IgD-negative memory B cell (primary cell): ENCODE data around the gene GPC6. TPM values are rescaled to one million over a fixed set of nuclear protein-coding genes. Genes with fewer than 3 reads are reported as not detected.

ENCODE experiments used
- H3K27ac Mint-ChIP-seq, 3 donors: one replicate each; pipeline ENCODE4 v1.8.0; 2020 to 2022; ENCODE audit warnings: mild to moderate bottlenecking in 3 of 3, mixed read lengths in 3 of 3, moderate library complexity in 1 of 3
- H3K27me3 Mint-ChIP-seq: one replicate; pipeline ENCODE4 v1.8.0; 2021; ENCODE audit warnings: mixed read lengths
- H3K36me3 Mint-ChIP-seq: one replicate; pipeline ENCODE4 v1.8.0; 2020; ENCODE audit warnings: mild to moderate bottlenecking, mixed read lengths
- H3K4me1 Mint-ChIP-seq, 3 donors: one replicate each; pipeline ENCODE4 v1.8.0; 2020 to 2022; ENCODE audit warnings: mixed read lengths in 3 of 3, mild to moderate bottlenecking in 1 of 3
- H3K4me3 Mint-ChIP-seq, 4 donors: one replicate each; pipeline ENCODE4 v1.8.0; 2020 to 2022; ENCODE audit warnings: mild to moderate bottlenecking in 4 of 4, mixed read lengths in 4 of 4, moderate library complexity in 3 of 4
- H3K9me3 Mint-ChIP-seq, 3 donors: one replicate each; pipeline ENCODE4 v1.8.0; 2020 to 2021; ENCODE audit warnings: mixed read lengths in 3 of 3, mild to moderate bottlenecking in 1 of 3
- polyA plus RNA-seq: library from polyadenylated mRNA; unstranded; fragments of 300-500 nt; fragmentation: Illumina TruSeq; gene quantifications from one replicate; pipeline ENCODE4 v1.2.3, GENCODE V29; 2021

GPC6 gene
- polyA plus RNA-seq, 1 donor from 2014 or later = not detected

GRCh38 chr13:93834051-93834450 lies 607.4 kb downstream of the GPC6 start:
- no peak overlapping the region for H3K27ac Mint-ChIP-seq
- peaks cover 0 to 2% (median 0%) of the 10 kb centered on the region in 3 donors for H3K9me3 Mint-ChIP-seq
- no peaks in the 10 kb centered on the region for H3K27me3 Mint-ChIP-seq
- H3K4me3 Mint-ChIP-seq = no peak overlapping the region
- no peaks in the 10 kb centered on the region for H3K36me3 Mint-ChIP-seq
- no peaks in the 10 kb centered on the region for H3K4me1 Mint-ChIP-seq

- H3K27ac Mint-ChIP-seq = no peak overlapping the region
- no peak overlapping the region for H3K4me3 Mint-ChIP-seq
- H3K27me3 Mint-ChIP-seq = no peaks in the 10 kb centered on the region
- H3K9me3 Mint-ChIP-seq = peaks cover 0 to 12% (median 4%) of the 10 kb centered on the region in 3 donors
- H3K4me1 Mint-ChIP-seq = no peaks in the 10 kb centered on the region
- no peaks in the 10 kb centered on the region for H3K36me3 Mint-ChIP-seq
Observed at GRCh38 chr13:93843082-93843481, 616.5 kb downstream of the GPC6 start.

- Mint-ChIP-seq H3K27ac (no peak overlapping the region), H3K36me3 (no peaks in the 10 kb centered on the region), H3K9me3 (peaks cover 0 to 7% (median 4%) of the 10 kb centered on the region in 3 donors), H3K4me1 (no peaks in the 10 kb centered on the region), H3K4me3 (no peak overlapping the region), H3K27me3 (no peaks in the 10 kb centered on the region)
Observed at GRCh38 chr13:93847162-93847561, 620.6 kb downstream of the GPC6 start.

GRCh38 chr13:93848247-93848646 lies 621.6 kb downstream of the GPC6 start:
- Mint-ChIP-seq H3K36me3 (no peaks in the 10 kb centered on the region), H3K4me1 (no peaks in the 10 kb centered on the region), H3K27me3 (no peaks in the 10 kb centered on the region), H3K9me3 (peaks cover 0 to 5% (median 4%) of the 10 kb centered on the region in 3 donors), H3K4me3 (no peak overlapping the region), H3K27ac (no peak overlapping the region)

- Mint-ChIP-seq H3K36me3 (no peaks in the 10 kb centered on the region), H3K4me3 (no peak overlapping the region), H3K9me3 (peaks cover 0 to 8% (median 4%) of the 10 kb centered on the region in 3 donors), H3K27ac (peak overlapping the region in 1 of 3 donors; percentile 7), H3K4me1 (no peaks in the 10 kb centered on the region), H3K27me3 (no peaks in the 10 kb centered on the region)
Observed at GRCh38 chr13:93851236-93851635, 624.6 kb downstream of the GPC6 start.

- H3K4me1 Mint-ChIP-seq = no peaks in the 10 kb centered on the region
Observed at GRCh38 chr13:93853912-93854311, 627.3 kb downstream of the GPC6 start.

GRCh38 chr13:93857126-93857525 lies 630.5 kb downstream of the GPC6 start:
- Mint-ChIP-seq H3K4me3 (no peak overlapping the region), H3K27me3 (no peaks in the 10 kb centered on the region), H3K27ac (no peak overlapping the region), H3K36me3 (no peaks in the 10 kb centered on the region), H3K4me1 (no peaks in the 10 kb centered on the region), H3K9me3 (peaks cover 0 to 3% (median 3%) of the 10 kb centered on the region in 3 donors)

More at GRCh38 chr13:93853912-93854311, 627.3 kb downstream of the GPC6 start:
- Mint-ChIP-seq H3K4me3 (no peak overlapping the region), H3K27ac (no peak overlapping the region), H3K36me3 (no peaks in the 10 kb centered on the region), H3K9me3 (peaks cover 0 to 3% (median 0%) of the 10 kb centered on the region in 3 donors), H3K27me3 (no peaks in the 10 kb centered on the region)

- Mint-ChIP-seq H3K27me3 (no peaks in the 10 kb centered on the region), H3K4me1 (no peaks in the 10 kb centered on the region), H3K36me3 (no peaks in the 10 kb centered on the region), H3K9me3 (peaks cover 0 to 3% (median 2%) of the 10 kb centered on the region in 3 donors), H3K27ac (no peak overlapping the region), H3K4me3 (no peak overlapping the region)
Observed at GRCh38 chr13:93859716-93860115, 633.1 kb downstream of the GPC6 start.

GRCh38 chr13:93861818-93862217 lies 635.2 kb downstream of the GPC6 start:
- Mint-ChIP-seq H3K27ac (no peak overlapping the region), H3K9me3 (peaks cover 0 to 3% (median 0%) of the 10 kb centered on the region in 3 donors), H3K36me3 (no peaks in the 10 kb centered on the region), H3K27me3 (no peaks in the 10 kb centered on the region), H3K4me1 (no peaks in the 10 kb centered on the region), H3K4me3 (no peak overlapping the region)

GRCh38 chr13:93862259-93862658 lies 635.7 kb downstream of the GPC6 start:
- H3K27ac Mint-ChIP-seq = no peak overlapping the region

GRCh38 chr13:93865235-93865634 lies 638.6 kb downstream of the GPC6 start:
- H3K36me3 Mint-ChIP-seq = no peaks in the 10 kb centered on the region
- no peaks in the 10 kb centered on the region for H3K4me1 Mint-ChIP-seq
- no peaks in the 10 kb centered on the region for H3K27me3 Mint-ChIP-seq
- H3K4me3 Mint-ChIP-seq = no peak overlapping the region
- peaks cover 0 to 4% (median 3%) of the 10 kb centered on the region in 3 donors for H3K9me3 Mint-ChIP-seq
- H3K27ac Mint-ChIP-seq = no peak overlapping the region

More at GRCh38 chr13:93862259-93862658, 635.7 kb downstream of the GPC6 start:
- H3K9me3 Mint-ChIP-seq = peaks cover 0 to 3% (median 0%) of the 10 kb centered on the region in 3 donors
- H3K4me1 Mint-ChIP-seq = no peaks in the 10 kb centered on the region
- H3K4me3 Mint-ChIP-seq = no peak overlapping the region
- no peaks in the 10 kb centered on the region for H3K27me3 Mint-ChIP-seq
- H3K36me3 Mint-ChIP-seq = no peaks in the 10 kb centered on the region

- Mint-ChIP-seq H3K36me3 (no peaks in the 10 kb centered on the region), H3K27me3 (no peaks in the 10 kb centered on the region), H3K27ac (no peak overlapping the region), H3K9me3 (peaks cover 0 to 4% (median 3%) of the 10 kb centered on the region in 3 donors), H3K4me1 (no peaks in the 10 kb centered on the region), H3K4me3 (no peak overlapping the region)
Observed at GRCh38 chr13:93867481-93867880, 640.9 kb downstream of the GPC6 start.

- peaks cover 2 to 7% (median 5%) of the 10 kb centered on the region in 3 donors for H3K9me3 Mint-ChIP-seq
- no peak overlapping the region for H3K4me3 Mint-ChIP-seq
- no peaks in the 10 kb centered on the region for H3K27me3 Mint-ChIP-seq
- H3K36me3 Mint-ChIP-seq = peaks cover 1% of the 10 kb centered on the region
- no peak overlapping the region for H3K27ac Mint-ChIP-seq
- no peaks in the 10 kb centered on the region for H3K4me1 Mint-ChIP-seq
Observed at GRCh38 chr13:93872376-93872775, 645.8 kb downstream of the GPC6 start.

- H3K9me3 Mint-ChIP-seq = peaks cover 2 to 7% (median 5%) of the 10 kb centered on the region in 3 donors
- no peak overlapping the region for H3K4me3 Mint-ChIP-seq
- peaks cover 1% of the 10 kb centered on the region for H3K36me3 Mint-ChIP-seq
- H3K27ac Mint-ChIP-seq = no peak overlapping the region
- no peaks in the 10 kb centered on the region for H3K27me3 Mint-ChIP-seq
- H3K4me1 Mint-ChIP-seq = no peaks in the 10 kb centered on the region
Observed at GRCh38 chr13:93872786-93873347, 646.3 kb downstream of the GPC6 start.

GRCh38 chr13:93875547-93875946 lies 648.9 kb downstream of the GPC6 start:
- no peak overlapping the region for H3K27ac Mint-ChIP-seq
- peaks cover 2 to 7% (median 4%) of the 10 kb centered on the region in 3 donors for H3K9me3 Mint-ChIP-seq
- H3K4me1 Mint-ChIP-seq = no peaks in the 10 kb centered on the region
- H3K4me3 Mint-ChIP-seq = no peak overlapping the region
- H3K36me3 Mint-ChIP-seq = peaks cover 1% of the 10 kb centered on the region
- H3K27me3 Mint-ChIP-seq = no peaks in the 10 kb centered on the region

GRCh38 chr13:93876236-93876635 lies 649.6 kb downstream of the GPC6 start:
- H3K36me3 Mint-ChIP-seq = peaks cover 1% of the 10 kb centered on the region
- H3K27ac Mint-ChIP-seq = no peak overlapping the region
- peaks cover 2 to 7% (median 4%) of the 10 kb centered on the region in 3 donors for H3K9me3 Mint-ChIP-seq
- H3K27me3 Mint-ChIP-seq = no peaks in the 10 kb centered on the region
- no peak overlapping the region for H3K4me3 Mint-ChIP-seq
- no peaks in the 10 kb centered on the region for H3K4me1 Mint-ChIP-seq
